ENCODE data around the gene MACROH2A1. TPM values are rescaled to one million over a fixed set of nuclear protein-coding genes. Genes with fewer than 3 reads are reported as not detected.

Gene MACROH2A1
- total RNA-seq, 1 experiment from 2014 or later = 83.8 TPM

GRCh38 chr5:135349451-135349850, 49.6 kb downstream of the MACROH2A1 start:
- H3K9me3 Mint-ChIP-seq = no peaks in the 10 kb centered on the region

GRCh38 chr5:135348918-135349317, 50.1 kb downstream of the MACROH2A1 start:
- CTCF ChIA-PET = no interaction called here
- Mint-ChIP-seq H3K36me3 (peaks cover 3% of the 10 kb centered on the region), H3K9me3 (no peaks in the 10 kb centered on the region), H3K4me1 (no peaks in the 10 kb centered on the region), H3K27ac (no peak overlapping the region), H3K4me3 (no peak overlapping the region), H3K27me3 (ENCODE audit: low read depth) (no peaks in the 10 kb centered on the region)
- POLR2A ChIA-PET = no interaction called here
- TF ChIP-seq NR1H2 (CRISPR knock-in tag; IDR thresholded peaks at IDR 0.05) (no peak), AFF4 (CRISPR knock-in tag; IDR thresholded peaks at IDR 0.05; ENCODE audit: borderline replicate concordance) (no peak), IRF2 (CRISPR knock-in tag; IDR thresholded peaks at IDR 0.05; ENCODE audit: borderline replicate concordance, low read depth) (no peak), E2F5 (CRISPR knock-in tag; IDR thresholded peaks at IDR 0.05) (no peak), SOX15 (CRISPR knock-in tag; IDR thresholded peaks at IDR 0.05) (no peak), ZNF512 (CRISPR knock-in tag; IDR thresholded peaks at IDR 0.05; ENCODE audit: borderline replicate concordance) (no peak), FOXP4 (CRISPR knock-in tag; IDR thresholded peaks at IDR 0.05) (no peak), MLX (CRISPR knock-in tag; IDR thresholded peaks at IDR 0.05) (no peak), JUN (CRISPR knock-in tag; IDR thresholded peaks at IDR 0.05) (no peak), ZNF423 (CRISPR knock-in tag; IDR thresholded peaks at IDR 0.05) (no peak), CBFB (CRISPR knock-in tag; IDR thresholded peaks at IDR 0.05; ENCODE audit: low read depth) (no peak), E2F4 (CRISPR knock-in tag; IDR thresholded peaks at IDR 0.05; ENCODE audit: borderline replicate concordance, low read depth) (no peak), NR3C1 (CRISPR knock-in tag; conservative IDR thresholded peaks at IDR 0.05; ENCODE audit: low read depth) (no peak), TEAD4 (CRISPR knock-in tag; IDR thresholded peaks at IDR 0.05) (no peak), ZNF532 (CRISPR knock-in tag; IDR thresholded peaks at IDR 0.05; ENCODE audit: borderline replicate concordance) (no peak), PRRX2 (CRISPR knock-in tag; IDR thresholded peaks at IDR 0.05) (no peak)
- DNase-seq (ENCODE audit: low spot score) = no peak
- ATAC-seq = no peak

More at GRCh38 chr5:135349451-135349850, 49.6 kb downstream of the MACROH2A1 start:
- H3K4me3 Mint-ChIP-seq = no peak overlapping the region
- no peaks in the 10 kb centered on the region for H3K4me1 Mint-ChIP-seq
- TF ChIP-seq ZBTB43 (CRISPR knock-in tag; IDR thresholded peaks at IDR 0.05) (no peak), ZNF263 (CRISPR knock-in tag; IDR thresholded peaks at IDR 0.05; ENCODE audit: low read depth) (no peak), NR3C1 (CRISPR knock-in tag; conservative IDR thresholded peaks at IDR 0.05; ENCODE audit: low read depth) (no peak)
- POLR2A ChIA-PET = no interaction called here
- no peaks in the 10 kb centered on the region for H3K27me3 Mint-ChIP-seq (ENCODE audit: low read depth)
- H3K36me3 Mint-ChIP-seq = peaks cover 3% of the 10 kb centered on the region
- DNase-seq (ENCODE audit: low spot score) = no peak
- CTCF ChIA-PET = no interaction called here
- no peak for ATAC-seq
- H3K27ac Mint-ChIP-seq = no peak overlapping the region
